OCI-LY7 (cell line): ENCODE measurements around the gene LRCH3.
"Not testable (repeated sequence)": the region's sequence is repeated elsewhere in the genome, so short reads cannot be mapped to it uniquely, and the experiment has no call there.

Source experiments
- CTCF ChIP-seq: fragments of 200-600 bp; sonication (generic); conservative IDR thresholded peaks from 2 replicates; pipeline ENCODE4 v1.5.1; 2014; ENCODE audit warnings: mild to moderate bottlenecking, antibody characterized with exemption, low read length, moderate library complexity, mixed read lengths
- EZH2phosphoT487 ChIP-seq: fragments of 200-600 bp; sonication (generic); IDR thresholded peaks from 2 replicates; pipeline ENCODE4 v1.6.1; 2018; ENCODE audit warnings: low read depth, borderline replicate concordance, mild to moderate bottlenecking, mixed run types, antibody characterized with exemption, low read length, moderate library complexity, mixed read lengths

DNA sequence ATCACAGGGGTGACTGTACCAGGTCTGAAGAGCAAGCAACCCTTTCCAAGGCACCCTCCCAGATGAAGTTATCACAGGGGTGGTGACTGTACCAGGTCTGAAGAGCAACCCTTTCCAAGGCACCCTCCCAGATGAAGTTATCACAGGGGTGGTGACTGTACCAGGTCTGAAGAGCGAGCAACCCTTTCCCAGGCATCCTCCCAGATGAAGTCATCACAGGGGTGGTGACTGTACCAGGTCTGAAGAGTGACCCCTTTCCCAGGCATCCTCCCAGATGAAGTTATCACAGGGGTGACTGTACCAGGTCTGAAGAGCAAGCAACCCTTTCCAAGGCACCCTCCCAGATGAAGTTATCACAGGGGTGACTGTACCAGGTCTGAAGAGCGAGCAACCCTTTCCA is 117.5 kb downstream of the LRCH3 start:
- not testable (repeated sequence) for TF ChIP-seq CTCF, EZH2phosphoT487
